ENCODE measurements around the gene FLII.

DNA sequence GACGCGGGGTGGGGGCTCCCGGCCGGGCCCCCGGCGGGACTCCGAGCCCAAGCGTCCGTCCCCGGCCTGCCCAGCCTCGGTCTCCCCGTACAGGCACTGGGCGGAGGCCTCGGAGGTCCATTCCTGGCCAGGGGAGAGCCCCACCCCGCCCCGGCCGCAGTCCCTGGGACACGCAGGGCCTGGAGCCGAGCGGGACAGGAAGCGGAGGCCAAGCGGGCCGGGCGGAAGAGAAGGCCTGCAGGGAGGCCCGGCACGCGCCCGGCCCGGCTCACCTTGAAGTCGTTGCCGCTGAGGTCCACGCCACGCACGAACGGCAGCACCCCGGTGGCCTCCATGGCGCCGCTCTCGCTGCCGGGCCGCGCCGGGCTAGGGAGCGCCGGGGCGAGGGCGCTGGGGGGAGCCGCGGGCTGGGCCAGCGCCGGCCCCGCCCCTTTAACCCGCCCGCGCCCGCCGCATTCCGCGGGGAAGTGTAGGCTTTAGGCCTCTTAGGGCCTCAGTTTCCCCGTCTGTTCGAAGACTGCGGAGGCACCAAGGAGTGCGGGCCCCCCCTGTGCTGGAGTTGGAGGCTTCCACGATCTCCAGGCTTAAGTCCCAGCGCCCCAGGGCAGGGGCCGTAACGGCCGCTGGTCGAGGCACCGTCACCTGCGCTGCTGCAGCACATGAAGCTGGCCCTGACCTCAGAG lies at the start of gene FLII:
- TF ChIP-seq, protein P1, sequence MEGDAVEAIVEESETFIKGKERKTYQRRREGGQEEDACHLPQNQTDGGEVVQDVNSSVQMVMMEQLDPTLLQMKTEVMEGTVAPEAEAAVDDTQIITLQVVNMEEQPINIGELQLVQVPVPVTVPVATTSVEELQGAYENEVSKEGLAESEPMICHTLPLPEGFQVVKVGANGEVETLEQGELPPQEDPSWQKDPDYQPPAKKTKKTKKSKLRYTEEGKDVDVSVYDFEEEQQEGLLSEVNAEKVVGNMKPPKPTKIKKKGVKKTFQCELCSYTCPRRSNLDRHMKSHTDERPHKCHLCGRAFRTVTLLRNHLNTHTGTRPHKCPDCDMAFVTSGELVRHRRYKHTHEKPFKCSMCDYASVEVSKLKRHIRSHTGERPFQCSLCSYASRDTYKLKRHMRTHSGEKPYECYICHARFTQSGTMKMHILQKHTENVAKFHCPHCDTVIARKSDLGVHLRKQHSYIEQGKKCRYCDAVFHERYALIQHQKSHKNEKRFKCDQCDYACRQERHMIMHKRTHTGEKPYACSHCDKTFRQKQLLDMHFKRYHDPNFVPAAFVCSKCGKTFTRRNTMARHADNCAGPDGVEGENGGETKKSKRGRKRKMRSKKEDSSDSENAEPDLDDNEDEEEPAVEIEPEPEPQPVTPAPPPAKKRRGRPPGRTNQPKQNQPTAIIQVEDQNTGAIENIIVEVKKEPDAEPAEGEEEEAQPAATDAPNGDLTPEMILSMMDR (IDR thresholded peaks at IDR 0.05): no peak
- peak; percentile 51 to 66 for TF ChIP-seq POLR2A (IDR thresholded peaks at IDR 0.05)

Measured in adrenal gland (tissue), 5 donors.